Measurements from ENCODE around the gene FGFRL1.

FGFRL1 gene

DNA sequence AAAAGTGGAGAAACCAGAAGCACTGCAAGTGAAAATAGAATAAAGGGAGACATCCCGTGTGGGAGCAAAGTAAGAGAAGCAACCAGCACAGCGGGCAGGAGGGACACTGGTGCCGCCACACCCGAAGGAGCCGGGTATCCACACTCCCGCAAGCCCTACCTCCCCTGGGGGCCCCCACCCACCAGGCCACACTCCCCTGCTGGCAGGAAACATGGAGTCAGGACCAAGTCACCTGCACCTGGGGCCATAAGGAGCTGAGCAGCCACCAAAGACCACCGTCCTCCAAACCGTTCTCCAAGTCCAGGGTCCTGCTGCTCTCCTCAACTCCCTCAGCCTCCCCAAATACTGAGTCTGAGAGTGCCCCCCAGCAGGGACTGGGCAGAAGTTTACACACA lies 30.5 kb downstream of the FGFRL1 start:
- peak overlapping the region; percentile 36 for H3K4me2 ChIP-seq (ENCODE audit: low read length)
- H3K4me1 ChIP-seq: no peaks in the 10 kb centered on the region
- H3K9me3 ChIP-seq (ENCODE audit: control insufficient read depth, low read length): no peaks in the 10 kb centered on the region
- TF ChIP-seq, protein P1, sequence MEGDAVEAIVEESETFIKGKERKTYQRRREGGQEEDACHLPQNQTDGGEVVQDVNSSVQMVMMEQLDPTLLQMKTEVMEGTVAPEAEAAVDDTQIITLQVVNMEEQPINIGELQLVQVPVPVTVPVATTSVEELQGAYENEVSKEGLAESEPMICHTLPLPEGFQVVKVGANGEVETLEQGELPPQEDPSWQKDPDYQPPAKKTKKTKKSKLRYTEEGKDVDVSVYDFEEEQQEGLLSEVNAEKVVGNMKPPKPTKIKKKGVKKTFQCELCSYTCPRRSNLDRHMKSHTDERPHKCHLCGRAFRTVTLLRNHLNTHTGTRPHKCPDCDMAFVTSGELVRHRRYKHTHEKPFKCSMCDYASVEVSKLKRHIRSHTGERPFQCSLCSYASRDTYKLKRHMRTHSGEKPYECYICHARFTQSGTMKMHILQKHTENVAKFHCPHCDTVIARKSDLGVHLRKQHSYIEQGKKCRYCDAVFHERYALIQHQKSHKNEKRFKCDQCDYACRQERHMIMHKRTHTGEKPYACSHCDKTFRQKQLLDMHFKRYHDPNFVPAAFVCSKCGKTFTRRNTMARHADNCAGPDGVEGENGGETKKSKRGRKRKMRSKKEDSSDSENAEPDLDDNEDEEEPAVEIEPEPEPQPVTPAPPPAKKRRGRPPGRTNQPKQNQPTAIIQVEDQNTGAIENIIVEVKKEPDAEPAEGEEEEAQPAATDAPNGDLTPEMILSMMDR (IDR thresholded peaks at IDR 0.05): no peak
- H3K27me3 ChIP-seq (ENCODE audit: control insufficient read depth, insufficient read depth, low read length): peaks cover 4% of the 10 kb centered on the region
- H3K9ac ChIP-seq: no peak overlapping the region
- no peaks in the 10 kb centered on the region for H3K79me2 ChIP-seq
- H2AFZ ChIP-seq: no peak overlapping the region
- H3K36me3 ChIP-seq (ENCODE audit: control insufficient read depth, insufficient read depth, low read length): no peaks in the 10 kb centered on the region
- no peak overlapping the region for H3K27ac ChIP-seq
- H3K4me3 ChIP-seq (ENCODE audit: low read depth, low read length): no peak overlapping the region

DNA sequence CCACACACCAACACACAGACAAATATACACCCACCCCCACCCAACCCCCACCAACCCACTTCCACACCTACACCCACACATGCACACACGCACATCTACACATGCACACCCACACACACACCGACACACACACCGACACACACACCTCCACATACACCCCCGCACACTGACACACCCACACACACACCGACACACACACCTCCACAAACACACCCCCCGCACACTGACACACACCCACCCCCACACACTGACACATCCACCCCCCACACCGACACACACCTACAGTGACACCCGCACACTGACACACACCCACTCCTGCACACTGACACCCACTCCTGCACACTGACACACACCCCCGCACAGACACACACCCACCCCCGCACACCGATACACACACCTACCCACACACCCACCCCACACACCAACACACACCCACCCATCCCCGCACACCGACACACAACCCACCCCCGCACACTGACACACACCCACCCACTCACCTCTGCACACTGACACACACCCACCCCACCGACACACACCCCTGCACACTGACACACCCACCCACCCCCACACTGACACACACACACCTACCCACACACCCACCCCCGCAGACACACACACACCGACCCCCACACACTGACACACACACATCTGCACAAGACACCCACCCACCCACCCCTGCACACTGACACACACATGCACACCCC lies 31.1 kb downstream of the FGFRL1 start:
- no peak overlapping the region for H3K4me3 ChIP-seq (ENCODE audit: low read depth, low read length)
- H3K79me2 ChIP-seq: no peaks in the 10 kb centered on the region
- H3K27ac ChIP-seq: no peak overlapping the region
- H3K9me3 ChIP-seq (ENCODE audit: control insufficient read depth, low read length): no peaks in the 10 kb centered on the region
- H2AFZ ChIP-seq: no peak overlapping the region
- H3K9ac ChIP-seq: no peak overlapping the region
- no peaks in the 10 kb centered on the region for H3K36me3 ChIP-seq (ENCODE audit: control insufficient read depth, insufficient read depth, low read length)
- no peak overlapping the region for H3K4me2 ChIP-seq (ENCODE audit: low read length)
- H3K27me3 ChIP-seq (ENCODE audit: control insufficient read depth, insufficient read depth, low read length): peaks cover 4% of the 10 kb centered on the region
- H3K4me1 ChIP-seq: no peaks in the 10 kb centered on the region
- TF ChIP-seq, protein P1 (IDR thresholded peaks at IDR 0.05): no peak

DNA sequence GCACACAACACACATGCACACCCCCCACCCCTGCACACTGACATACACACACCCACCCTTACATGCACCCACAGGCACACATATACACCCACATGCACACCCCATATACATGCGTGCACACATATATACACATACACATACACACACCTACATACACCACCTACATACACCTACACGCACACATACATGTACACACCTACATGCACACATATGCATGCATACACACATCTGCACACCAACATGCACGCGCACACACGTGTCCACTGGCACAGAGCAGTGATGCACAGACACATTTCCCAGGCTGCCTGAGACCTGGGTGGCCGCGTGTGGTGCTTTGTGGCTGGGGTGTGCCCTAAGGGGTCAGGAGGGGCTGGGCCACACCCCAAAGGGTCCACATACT lies 31.7 kb downstream of the FGFRL1 start:
- Histone ChIP-seq H3K4me1 (no peaks in the 10 kb centered on the region), H3K9me3 (ENCODE audit: control insufficient read depth, low read length) (no peaks in the 10 kb centered on the region), H2AFZ (no peak overlapping the region), H3K4me3 (ENCODE audit: low read depth, low read length) (no peak overlapping the region), H3K36me3 (ENCODE audit: control insufficient read depth, insufficient read depth, low read length) (no peaks in the 10 kb centered on the region), H3K79me2 (no peaks in the 10 kb centered on the region), H3K4me2 (ENCODE audit: low read length) (no peak overlapping the region), H3K27me3 (ENCODE audit: control insufficient read depth, insufficient read depth, low read length) (peaks cover 4% of the 10 kb centered on the region), H3K9ac (no peak overlapping the region), H3K27ac (no peak overlapping the region)
- TF ChIP-seq, protein P1 (IDR thresholded peaks at IDR 0.05): no peak

DNA sequence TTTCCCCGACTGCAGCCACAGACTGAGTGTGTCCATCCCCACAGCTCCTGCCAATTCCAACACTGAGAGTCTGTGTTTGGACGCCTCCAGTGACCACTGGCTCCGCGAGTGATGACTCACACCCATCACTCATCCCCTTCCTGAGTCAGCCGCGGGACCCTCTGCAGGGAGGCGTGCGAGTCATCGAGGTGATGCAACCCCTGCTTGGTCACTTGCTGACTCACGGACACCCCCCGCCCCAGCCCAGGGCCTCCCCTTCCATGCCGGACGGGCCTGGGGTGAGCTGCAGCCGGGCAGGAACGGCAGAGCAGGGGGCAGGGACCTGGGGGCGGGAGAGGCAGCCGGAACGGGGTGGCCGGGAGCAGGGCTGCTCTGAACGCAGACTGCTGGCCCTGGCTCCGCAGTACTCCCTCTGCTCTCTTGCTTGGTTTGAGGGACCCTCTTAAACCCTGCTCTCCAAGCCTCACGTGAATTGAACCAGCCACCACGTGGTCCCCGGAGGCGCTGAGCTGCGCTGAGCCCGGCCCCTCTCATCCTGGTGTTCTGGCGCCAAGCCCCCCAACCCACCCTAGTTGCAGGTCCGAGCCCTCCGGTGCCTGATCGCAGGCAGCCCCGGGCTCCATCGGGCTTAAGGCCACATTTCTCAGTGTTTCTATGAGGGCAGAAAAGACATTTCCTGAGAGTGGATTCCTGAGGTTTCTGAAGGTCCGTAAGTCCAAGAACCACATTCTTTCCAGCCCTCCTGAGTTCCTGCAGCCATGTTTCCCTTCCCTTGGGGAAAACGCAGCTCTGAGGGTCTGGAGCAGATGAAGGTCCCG lies 32.4 kb downstream of the FGFRL1 start:
- Histone ChIP-seq H3K4me2 (ENCODE audit: low read length) (no peak overlapping the region), H3K27ac (no peak overlapping the region), H3K36me3 (ENCODE audit: control insufficient read depth, insufficient read depth, low read length) (no peaks in the 10 kb centered on the region), H3K4me1 (no peaks in the 10 kb centered on the region), H3K79me2 (no peaks in the 10 kb centered on the region), H3K9ac (no peak overlapping the region), H3K9me3 (ENCODE audit: control insufficient read depth, low read length) (no peaks in the 10 kb centered on the region), H3K4me3 (ENCODE audit: low read depth, low read length) (no peak overlapping the region), H2AFZ (no peak overlapping the region), H3K27me3 (ENCODE audit: control insufficient read depth, insufficient read depth, low read length) (peaks cover 4% of the 10 kb centered on the region)
- TF ChIP-seq, protein P1 (IDR thresholded peaks at IDR 0.05): no peak

All from parathyroid adenoma (tissue), 2 donors.